GM12891 (cell line): ENCODE measurements around the gene KRT3.

Experiments used
- PAX5 ChIP-seq: IDR thresholded peaks from 2 replicates; pipeline ENCODE4 v1.6.1; 2011; ENCODE audit warnings: low read length, moderate library complexity, mild to moderate bottlenecking; ENCODE audit not compliant: insufficient read depth, severe bottlenecking
- POLR2A ChIP-seq: IDR thresholded peaks from 2 replicates; pipeline ENCODE4 v1.6.1; 2011; ENCODE audit warnings: low read depth, low read length, control low read depth
- POLR2AphosphoS5 ChIP-seq: IDR thresholded peaks from 2 replicates; pipeline ENCODE4 v1.6.1; 2011; ENCODE audit warnings: low read depth, low read length, control low read depth
- SPI1 ChIP-seq: IDR thresholded peaks from 2 replicates; pipeline ENCODE4 v1.6.1; 2011; ENCODE audit warnings: low read depth, low read length, control low read depth

GRCh38 chr12:52742196-52742580 lies 53.7 kb downstream of the KRT3 start:
- TF ChIP-seq POLR2A (no peak), POLR2AphosphoS5 (no peak), PAX5 (no peak), SPI1 (no peak)
